CD4-positive, alpha-beta T cell treated with Interleukin-21 for 1 hour (primary cell): ENCODE measurements around the gene YTHDF1.
A peak's percentile ranks its signal among the peaks of the same experiment; 100 is the strongest.

Experiments used
- DNase-seq: peaks from one replicate; pipeline ENCODE4 v3.0.0-alpha.2; 2020

YTHDF1 gene

GRCh38 chr20:63248835-63249591 lies 33.1 kb upstream of the YTHDF1 start:
- no peak for DNase-seq

- no peak for DNase-seq
These were observed 31.8 kb upstream of the YTHDF1 start for GRCh38 chr20:63247671-63248228.

- no peak for DNase-seq
These were observed 30.8 kb upstream of the YTHDF1 start for GRCh38 chr20:63246490-63247288.

- DNase-seq: no peak
These were observed 28.5 kb upstream of the YTHDF1 start for GRCh38 chr20:63244468-63244867.

- no peak for DNase-seq
These were observed 27.8 kb upstream of the YTHDF1 start for GRCh38 chr20:63243604-63244247.

GRCh38 chr20:63242736-63243135 lies 26.8 kb upstream of the YTHDF1 start:
- no peak for DNase-seq

- no peak for DNase-seq
These were observed 25.3 kb upstream of the YTHDF1 start for GRCh38 chr20:63241272-63241671.

- no peak for DNase-seq
These were observed 24.1 kb upstream of the YTHDF1 start for GRCh38 chr20:63240004-63240403.

- no peak for DNase-seq
These were observed 23.5 kb upstream of the YTHDF1 start for GRCh38 chr20:63239431-63239830.

- DNase-seq: no peak
These were observed 22.7 kb upstream of the YTHDF1 start for GRCh38 chr20:63238514-63239125.

GRCh38 chr20:63238031-63238430 lies 22.1 kb upstream of the YTHDF1 start:
- DNase-seq: no peak

GRCh38 chr20:63236116-63236837 lies 20.3 kb upstream of the YTHDF1 start:
- DNase-seq: no peak

- no peak for DNase-seq
These were observed 19.6 kb upstream of the YTHDF1 start, which contains the start of gene BIRC7 for GRCh38 chr20:63235399-63235983. Gene BIRC7, plus strand, starts transcription at chr20:63235905. Its CDS starts 192 bp downstream, at chr20:63236097.

- DNase-seq: peak; percentile 25
These were observed 18.9 kb upstream of the YTHDF1 start for GRCh38 chr20:63234693-63235398.

GRCh38 chr20:63233924-63234323 lies 18.0 kb upstream of the YTHDF1 start:
- DNase-seq: no peak

- no peak for DNase-seq
These were observed 17.1 kb upstream of the YTHDF1 start for GRCh38 chr20:63233061-63233344.

GRCh38 chr20:63232235-63233060 lies 16.5 kb upstream of the YTHDF1 start:
- DNase-seq: no peak

GRCh38 chr20:63230800-63231268 lies 14.9 kb upstream of the YTHDF1 start:
- DNase-seq: no peak

GRCh38 chr20:63228806-63229205 lies 12.9 kb upstream of the YTHDF1 start:
- no peak for DNase-seq

GRCh38 chr20:63227260-63227659 lies 11.3 kb upstream of the YTHDF1 start:
- no peak for DNase-seq
